Thymus (tissue), 11 donors: ENCODE data around the gene BMP7. TPM values are rescaled to one million over a fixed set of nuclear protein-coding genes. Genes with fewer than 3 reads are reported as not detected.
"Not testable (repeated sequence)": the region's sequence is repeated elsewhere in the genome, so short reads cannot be mapped to it uniquely, and the experiment has no call there.

ENCODE experiments used
- DNase-seq, 9 donors: peaks; one replicate each; pipeline ENCODE4 v3.0.0-alpha.2; 2013; ENCODE audit warnings: low spot score in 9 of 9, low read depth in 6 of 9, missing footprints in 1 of 9
- H3K27ac ChIP-seq, 2 donors: one replicate each; pipeline ENCODE4 v1.5.1; 2013; ENCODE audit warnings: control low read depth in 1 of 2, low read depth in 1 of 2, low read length in 1 of 2, mild to moderate bottlenecking in 1 of 2, moderate library complexity in 1 of 2
- H3K27me3 ChIP-seq, 2 donors: one replicate each; pipeline ENCODE4 v1.5.1; 2013; ENCODE audit warnings: low read length in 1 of 2; ENCODE audit not compliant: control insufficient read depth in 2 of 2, insufficient read depth in 1 of 2
- H3K36me3 ChIP-seq, 2 donors: one replicate each; pipeline ENCODE4 v1.5.1; 2013; ENCODE audit warnings: low read length in 1 of 2, mild to moderate bottlenecking in 1 of 2, moderate library complexity in 1 of 2; ENCODE audit not compliant: control insufficient read depth in 2 of 2, insufficient read depth in 2 of 2
- H3K4me1 ChIP-seq, 2 donors: one replicate each; pipeline ENCODE4 v1.5.1; 2013; ENCODE audit warnings: low read length in 2 of 2; ENCODE audit not compliant: control insufficient read depth in 2 of 2, insufficient read depth in 2 of 2
- H3K4me3 ChIP-seq, 2 donors: one replicate each; pipeline ENCODE4 v1.5.1; 2013; ENCODE audit warnings: low read length in 2 of 2, control low read depth in 1 of 2, mild to moderate bottlenecking in 1 of 2
- H3K9me3 ChIP-seq, 2 donors: one replicate each; pipeline ENCODE4 v1.5.1; 2013; ENCODE audit warnings: low read length in 1 of 2, mild to moderate bottlenecking in 1 of 2; ENCODE audit not compliant: control insufficient read depth in 2 of 2, insufficient read depth in 1 of 2
- WGBS: extraction: QIAGEN DNeasy Blood & Tissue Kit; methylation state at CpG from one replicate; pipeline ENCODE4 v1.1.7; 2013; 5-methylcytosine and 5-hydroxymethylcytosine counted together
- polyA plus RNA-seq: library from polyadenylated mRNA; stranded (reverse); fragments of 200-250 nt; gene quantifications from one replicate; pipeline ENCODE4 v1.2.3, GENCODE V29; 2013
- total RNA-seq: library from RNA; stranded (reverse); fragments of 120-200 nt; gene quantifications from one replicate; pipeline ENCODE4 v1.2.4, GENCODE V29; 2013
- donor health status: healthy.

The BMP7 gene
- total and polyA plus RNA-seq, 2 donors: 2.4 to 6.3 TPM

- WGBS: 90% methylated on average over 7 of the region's 7 CpGs
- H3K4me3 ChIP-seq: no peak overlapping the region
These were observed 15.5 kb upstream of the BMP7 start for GRCh38 chr20:57281900-57282299.

GRCh38 chr20:57280221-57280620, 13.8 kb upstream of the BMP7 start:
- no peaks in the 10 kb centered on the region for H3K9me3 ChIP-seq
- WGBS: 81% methylated on average over 10 of the region's 10 CpGs
- peaks cover 0 to 25% of the 10 kb centered on the region in 2 donors for H3K27me3 ChIP-seq
- no peaks in the 10 kb centered on the region for H3K4me1 ChIP-seq
- H3K4me3 ChIP-seq: no peak overlapping the region
- no peaks in the 10 kb centered on the region for H3K36me3 ChIP-seq
- no peak overlapping the region for H3K27ac ChIP-seq
- DNase-seq: no peak

More at GRCh38 chr20:57281900-57282299, 15.5 kb upstream of the BMP7 start:
- Histone ChIP-seq H3K27ac (no peak overlapping the region), H3K9me3 (no peaks in the 10 kb centered on the region), H3K27me3 (peaks cover 0 to 33% of the 10 kb centered on the region in 2 donors), H3K36me3 (no peaks in the 10 kb centered on the region), H3K4me1 (no peaks in the 10 kb centered on the region)
- DNase-seq: no peak

GRCh38 chr20:57279548-57279947, 13.1 kb upstream of the BMP7 start:
- H3K4me1 ChIP-seq, H3K27ac ChIP-seq, H3K36me3 ChIP-seq, DNase-seq, H3K9me3 ChIP-seq, H3K4me3 ChIP-seq: not testable (repeated sequence)
- 90% methylated on average over 3 of the region's 3 CpGs for WGBS
- H3K27me3 ChIP-seq: peaks cover 0 to 25% of the 10 kb centered on the region in 2 donors

GRCh38 chr20:57278457-57278856, 12.0 kb upstream of the BMP7 start:
- Histone ChIP-seq H3K27me3 (peaks cover 0 to 16% of the 10 kb centered on the region in 2 donors), H3K9me3 (no peaks in the 10 kb centered on the region), H3K4me1 (no peaks in the 10 kb centered on the region), H3K36me3 (no peaks in the 10 kb centered on the region), H3K4me3 (no peak overlapping the region), H3K27ac (no peak overlapping the region)
- WGBS: 63% methylated on average over 9 of the region's 9 CpGs
- DNase-seq: no peak

GRCh38 chr20:57277398-57278105, 11.1 kb upstream of the BMP7 start:
- no peak for DNase-seq
- Histone ChIP-seq H3K27me3 (peaks cover 0 to 11% of the 10 kb centered on the region in 2 donors), H3K4me3 (no peak overlapping the region), H3K9me3 (no peaks in the 10 kb centered on the region), H3K36me3 (no peaks in the 10 kb centered on the region), H3K4me1 (no peaks in the 10 kb centered on the region), H3K27ac (no peak overlapping the region)
- 81% methylated on average over 8 of the region's 8 CpGs for WGBS

- Histone ChIP-seq H3K4me1 (no peaks in the 10 kb centered on the region), H3K27me3 (peaks cover 2 to 8% of the 10 kb centered on the region in 2 donors), H3K27ac (peak overlapping the region in 1 of 2 donors; percentile 36), H3K36me3 (no peaks in the 10 kb centered on the region), H3K4me3 (no peak overlapping the region), H3K9me3 (no peaks in the 10 kb centered on the region)
- 91% methylated on average over 5 of the region's 5 CpGs for WGBS
- DNase-seq: no peak
These were observed 9.8 kb upstream of the BMP7 start for GRCh38 chr20:57276221-57276620.

GRCh38 chr20:57275813-57276212, 9.4 kb upstream of the BMP7 start:
- WGBS: 78% methylated on average over 5 of the region's 5 CpGs
- peak overlapping the region in 1 of 2 donors; percentile 36 for H3K27ac ChIP-seq
- peaks cover 2 to 10% of the 10 kb centered on the region in 2 donors for H3K27me3 ChIP-seq
- H3K36me3 ChIP-seq: no peaks in the 10 kb centered on the region
- no peak overlapping the region for H3K4me3 ChIP-seq
- no peaks in the 10 kb centered on the region for H3K9me3 ChIP-seq
- H3K4me1 ChIP-seq: no peaks in the 10 kb centered on the region
- DNase-seq: peak in 2 of 9 donors; percentile 19 to 20

- Histone ChIP-seq H3K9me3 (no peaks in the 10 kb centered on the region), H3K27me3 (peaks cover 2 to 14% of the 10 kb centered on the region in 2 donors), H3K4me1 (no peaks in the 10 kb centered on the region), H3K4me3 (no peak overlapping the region), H3K27ac (no peak overlapping the region), H3K36me3 (no peaks in the 10 kb centered on the region)
- no peak for DNase-seq
- 89% methylated on average over 3 of the region's 3 CpGs for WGBS
These were observed 8.9 kb upstream of the BMP7 start for GRCh38 chr20:57275334-57275733.

- H3K27ac ChIP-seq: no peak overlapping the region
- no peak overlapping the region for H3K4me3 ChIP-seq
- peaks cover 2 to 17% of the 10 kb centered on the region in 2 donors for H3K27me3 ChIP-seq
- no peaks in the 10 kb centered on the region for H3K36me3 ChIP-seq
- DNase-seq: no peak
- H3K4me1 ChIP-seq: no peaks in the 10 kb centered on the region
- H3K9me3 ChIP-seq: no peaks in the 10 kb centered on the region
- WGBS: 88% methylated on average over 4 of the region's 4 CpGs
These were observed 8.4 kb upstream of the BMP7 start for GRCh38 chr20:57274846-57275245.
